Panc1 (cell line): Measurements from ENCODE around the gene PARD6G. TPM values are rescaled to one million over a fixed set of nuclear protein-coding genes. Genes with fewer than 3 reads are reported as not detected.

Source experiments
- ATAC-seq: fragments of 200-7000 bp; cut with Tn5 transposase; 2 replicates; pipeline ENCODE4 v1.9.1; 2020; ENCODE audit warnings: mild to moderate bottlenecking, moderate library complexity
- BruUV-seq: library from RNA; stranded (reverse); fragments of 400-500 nt; replicated peaks from 2 replicates; lab custom pipeline; 2021; lab: Mats Ljungman, UMichigan
- CTCF ChIA-PET: fragments of 300-600 bp; sonication (Branson Sonifier 250); formaldehyde crosslinking; loops from one replicate; lab custom pipeline; 2022; ENCODE audit warnings: antibody characterized with exemption; lab: Charles Lee
- POLR2A ChIA-PET: fragments of 300-600 bp; sonication (Branson Sonifier 250); formaldehyde crosslinking; loops from one replicate; lab custom pipeline; 2022; ENCODE audit warnings: antibody characterized with exemption; lab: Charles Lee
- DNase-seq: peaks from one replicate; pipeline ENCODE4 v3.0.0-alpha.2; 2010; ENCODE audit warnings: low read depth, low spot score
- H3K27ac ChIP-seq: 2 replicates; pipeline ENCODE4 v1.5.1; 2011; ENCODE audit warnings: mild to moderate bottlenecking, low read length, inconsistent platforms
- H3K27me3 ChIP-seq: fragments of 200-500 bp; sonication (Bioruptor generic); 2 replicates; pipeline ENCODE4 v1.6.0; 2014; ENCODE audit warnings: low read length, inconsistent platforms; ENCODE audit not compliant: control insufficient read depth, insufficient read depth
- H3K36me3 ChIP-seq: fragments of 200-500 bp; sonication (Bioruptor generic); 2 replicates; pipeline ENCODE4 v1.5.1; 2014; ENCODE audit warnings: inconsistent platforms, mild to moderate bottlenecking, low read length, moderate library complexity; ENCODE audit not compliant: control insufficient read depth, insufficient read depth
- H3K4me1 ChIP-seq: 2 replicates; pipeline ENCODE4 v1.5.1; 2011; ENCODE audit warnings: inconsistent platforms, mild to moderate bottlenecking, low read length, moderate library complexity; ENCODE audit not compliant: control insufficient read depth, insufficient read depth
- H3K4me3 ChIP-seq, 2 experiments: 2 replicates each; pipeline ENCODE4 v1.5.1; 2011 to 2012; ENCODE audit warnings: low read depth in 2 of 2, low read length in 2 of 2, mild to moderate bottlenecking in 2 of 2, inconsistent platforms in 1 of 2, moderate library complexity in 1 of 2
- H3K9me3 ChIP-seq: fragments of 200-500 bp; sonication (Bioruptor generic); 2 replicates; pipeline ENCODE4 v1.5.1; 2014; ENCODE audit warnings: low read depth, mild to moderate bottlenecking, inconsistent platforms, low read length, moderate library complexity; ENCODE audit not compliant: control insufficient read depth, insufficient read depth
- POLR2AphosphoS5 ChIP-seq: IDR thresholded peaks from 2 replicates; pipeline ENCODE4 v1.6.1; 2012; ENCODE audit warnings: mild to moderate bottlenecking, low read depth, low read length, moderate library complexity
- REST ChIP-seq, 2 experiments: IDR thresholded peaks; 2 replicates each; pipeline ENCODE4 v1.6.1; 2011 to 2012; ENCODE audit warnings: low read depth in 2 of 2, control low read depth in 1 of 2, low read length in 1 of 2, mild to moderate bottlenecking in 1 of 2, moderate library complexity in 1 of 2; ENCODE audit not compliant: insufficient read depth in 1 of 2
- SIN3A ChIP-seq: IDR thresholded peaks from 2 replicates; pipeline ENCODE4 v1.6.1; 2012; ENCODE audit warnings: low read depth, mild to moderate bottlenecking, low read length, moderate library complexity, borderline replicate concordance; ENCODE audit not compliant: insufficient read depth
- TCF7L2 ChIP-seq: IDR thresholded peaks from 2 replicates; pipeline ENCODE4 v1.6.1; 2011; ENCODE audit warnings: mild to moderate bottlenecking, low read depth, low read length, inconsistent platforms
- in situ Hi-C: cut with HindIII; loops from 2 replicates; pipeline ENCODE4 v1.10.0; 2016; ENCODE audit warnings: low sequenced_read_pairs, low pct_unique_long_range_greater_than_20kb
- intact Hi-C: fragments of 100-400 bp; cut with micrococcal nuclease; formaldehyde crosslinking; loops from one replicate; pipeline ENCODE4 v1.10.0; 2022; ENCODE audit not compliant: unreplicated experiment
- total RNA-seq: library from RNA; stranded (reverse); gene quantifications from one replicate; pipeline ENCODE4 v1.2.1, GENCODE V29; 2021; ENCODE audit not compliant: unreplicated experiment
- TF ChIP-seq, protein P1 (sequence below): fragments of 450-650 bp; IDR thresholded peaks from 2 replicates; pipeline ENCODE4 v1.5.1; 2017; ENCODE audit warnings: mild to moderate bottlenecking

PARD6G gene
- total RNA-seq, 1 experiment from 2014 or later: 5.2 TPM

GRCh38 chr18:80200932-80201672 is 46.2 kb downstream of the PARD6G start:
- no peaks in the 10 kb centered on the region for H3K9me3 ChIP-seq
- TF ChIP-seq SIN3A (no peak), TCF7L2 (no peak), POLR2AphosphoS5 (no peak)
- intact Hi-C loops (loop anchor here (2.0 kb wide), 1 partner anchor 46 kb away; the partner anchor contains the start of gene PARD6G), in situ Hi-C loops (no loop called here)
- ATAC-seq (peak; percentile 29), DNase-seq (no peak)
- H3K36me3 ChIP-seq: no peaks in the 10 kb centered on the region
- ChIA-PET CTCF (interaction anchor here (0.6 to 2.0 kb wide), 14 partner anchors 10 to 57 kb away, joined by 3 to 10 read pairs (median 8); partner anchors contain the start of gene PARD6G), POLR2A (no interaction called here)
- BruUV-seq: no TSS peak
- no peaks in the 10 kb centered on the region; the same call in 1 of the 2 replicates for H3K27me3 ChIP-seq
- no peak overlapping the region for H3K4me3 ChIP-seq
- no peak overlapping the region for H3K27ac ChIP-seq
- H3K4me1 ChIP-seq: peaks cover 4% of the 10 kb centered on the region; the same call in 1 of the 2 replicates

GRCh38 chr18:80200171-80200931 is 47.0 kb downstream of the PARD6G start:
- intact Hi-C loops (loop anchor here (2.0 kb wide), 1 partner anchor 46 kb away; the partner anchor contains the start of gene PARD6G), in situ Hi-C loops (no loop called here)
- no peak overlapping the region for H3K4me3 ChIP-seq
- peak; percentile 92 for ATAC-seq
- POLR2A ChIA-PET: no interaction called here
- TF ChIP-seq POLR2AphosphoS5: no peak
- TF ChIP-seq REST (IDR thresholded peaks at IDR 0.05; ENCODE audit: insufficient read depth in 1 of 2, low read depth in 2 of 2, low read length in 1 of 2): no peak
- no peak for TF ChIP-seq SIN3A
- TF ChIP-seq, protein P1, sequence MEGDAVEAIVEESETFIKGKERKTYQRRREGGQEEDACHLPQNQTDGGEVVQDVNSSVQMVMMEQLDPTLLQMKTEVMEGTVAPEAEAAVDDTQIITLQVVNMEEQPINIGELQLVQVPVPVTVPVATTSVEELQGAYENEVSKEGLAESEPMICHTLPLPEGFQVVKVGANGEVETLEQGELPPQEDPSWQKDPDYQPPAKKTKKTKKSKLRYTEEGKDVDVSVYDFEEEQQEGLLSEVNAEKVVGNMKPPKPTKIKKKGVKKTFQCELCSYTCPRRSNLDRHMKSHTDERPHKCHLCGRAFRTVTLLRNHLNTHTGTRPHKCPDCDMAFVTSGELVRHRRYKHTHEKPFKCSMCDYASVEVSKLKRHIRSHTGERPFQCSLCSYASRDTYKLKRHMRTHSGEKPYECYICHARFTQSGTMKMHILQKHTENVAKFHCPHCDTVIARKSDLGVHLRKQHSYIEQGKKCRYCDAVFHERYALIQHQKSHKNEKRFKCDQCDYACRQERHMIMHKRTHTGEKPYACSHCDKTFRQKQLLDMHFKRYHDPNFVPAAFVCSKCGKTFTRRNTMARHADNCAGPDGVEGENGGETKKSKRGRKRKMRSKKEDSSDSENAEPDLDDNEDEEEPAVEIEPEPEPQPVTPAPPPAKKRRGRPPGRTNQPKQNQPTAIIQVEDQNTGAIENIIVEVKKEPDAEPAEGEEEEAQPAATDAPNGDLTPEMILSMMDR: no peak
- TF ChIP-seq TCF7L2: no peak
- CTCF ChIA-PET: interaction anchor here (0.7 to 2.0 kb wide), 15 partner anchors 8 to 58 kb away, joined by 3 to 10 read pairs (median 6); partner anchors contain the start of gene PARD6G
- peaks cover 4% of the 10 kb centered on the region; the same call in 1 of the 2 replicates for H3K4me1 ChIP-seq
- no peaks in the 10 kb centered on the region for H3K36me3 ChIP-seq
- no peak overlapping the region for H3K27ac ChIP-seq
- no TSS peak for BruUV-seq
- DNase-seq: peak; percentile 42
- no peaks in the 10 kb centered on the region for H3K9me3 ChIP-seq
- H3K27me3 ChIP-seq: no peaks in the 10 kb centered on the region
